NCI-H2081 treated with DMSO at 0.1 percent for 48 hours (cell line): ENCODE results near the gene KATNIP.

Experiments
- DNase-seq: peaks from one replicate; lab custom pipeline; 2025; lab: John Stamatoyannopoulos, UW

Gene KATNIP

DNA sequence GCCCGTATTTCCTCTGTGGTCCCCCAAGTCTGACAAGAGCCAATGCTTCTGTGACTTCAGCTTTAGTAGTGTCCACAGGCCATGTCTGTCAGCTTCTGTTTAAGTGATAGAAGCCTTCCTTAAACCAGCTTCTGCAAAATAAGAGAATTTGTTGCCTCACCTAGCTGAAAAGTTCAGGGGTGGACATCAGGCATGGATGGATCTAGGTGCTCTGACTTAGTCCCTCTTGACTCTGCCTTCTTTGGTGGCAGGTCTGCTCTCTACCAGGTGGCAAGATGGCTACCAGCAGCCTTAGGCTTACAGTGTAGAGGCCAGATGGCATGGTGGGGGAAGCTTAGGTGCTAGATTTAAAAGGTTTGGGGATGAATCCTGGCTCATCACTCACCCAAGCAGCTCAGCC lies 33.7 kb downstream of the KATNIP start:
- no peak for DNase-seq

DNA sequence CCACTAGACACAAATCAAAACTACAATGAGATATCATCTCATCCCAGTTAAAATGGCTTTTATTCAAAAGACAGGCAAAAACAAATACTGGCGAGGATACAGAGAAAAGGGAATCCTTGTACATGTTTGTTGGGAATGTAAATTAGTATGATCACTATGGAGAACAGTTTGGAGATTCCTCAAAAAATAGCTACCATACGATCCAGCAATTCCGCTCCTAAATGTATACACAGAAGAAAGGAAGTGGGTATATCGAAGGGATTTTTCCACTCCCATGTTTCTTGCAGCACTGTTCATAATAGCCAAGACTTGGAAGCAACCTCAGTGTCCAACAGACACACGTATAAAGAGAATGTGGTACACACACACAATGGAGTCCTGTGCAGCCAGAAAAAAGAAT lies 35.3 kb downstream of the KATNIP start:
- DNase-seq: no peak

DNA sequence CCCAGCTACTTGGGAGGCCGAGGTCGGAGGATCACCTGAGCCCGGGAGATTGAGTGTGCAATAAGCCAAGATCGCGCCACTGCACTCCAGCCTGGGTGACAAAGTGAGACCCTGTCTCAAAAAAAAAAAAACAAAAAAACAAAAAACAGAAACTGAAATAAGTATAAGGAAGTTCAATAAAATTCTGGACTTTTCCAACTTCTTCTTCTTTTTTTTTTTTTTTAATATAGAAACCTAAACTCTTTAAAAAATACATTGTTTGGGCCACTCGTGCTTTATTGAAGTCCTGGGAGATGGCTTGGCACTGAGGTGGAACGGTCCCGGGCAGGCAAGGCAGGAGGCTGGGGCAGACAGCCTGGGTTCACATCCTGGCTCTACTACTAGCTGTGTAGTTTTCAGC lies 36.8 kb downstream of the KATNIP start:
- DNase-seq: no peak

DNA sequence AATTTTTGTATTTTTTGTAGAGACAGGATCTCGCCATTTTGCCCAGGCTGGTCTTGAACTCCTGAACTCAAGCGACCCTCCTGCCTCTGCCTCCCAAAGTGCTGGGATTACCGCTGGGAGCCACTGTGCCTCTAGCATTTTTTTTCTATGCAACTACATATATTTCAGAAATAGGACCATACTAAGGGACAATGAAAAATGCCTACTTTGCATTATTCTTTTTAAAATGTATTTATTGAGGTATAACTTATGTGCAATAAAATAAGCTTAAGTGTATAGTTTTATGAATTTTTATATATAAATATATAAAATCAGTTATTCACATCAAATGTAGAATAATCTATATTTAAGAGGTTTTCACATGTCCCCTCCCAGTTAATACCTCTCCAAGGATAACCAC lies 38.1 kb downstream of the KATNIP start:
- no peak for DNase-seq

DNA sequence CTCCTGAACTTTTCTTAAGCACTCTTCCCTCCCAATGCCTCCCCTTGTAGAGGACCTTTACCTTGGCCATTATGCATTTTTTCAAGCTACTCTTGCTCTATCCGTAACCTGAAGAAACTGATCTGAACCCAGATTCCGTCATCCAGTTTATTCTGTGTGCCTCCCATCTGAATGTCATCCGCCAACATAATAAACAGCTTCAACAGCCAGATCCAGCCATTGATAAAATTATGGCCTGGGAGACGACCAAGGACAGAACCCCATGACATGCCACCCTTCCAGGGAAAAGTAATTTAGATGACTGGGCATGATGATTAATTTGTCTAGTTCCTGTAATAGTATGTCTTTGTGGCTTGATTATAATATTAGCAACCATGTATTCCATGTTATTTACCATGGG lies 41.9 kb downstream of the KATNIP start:
- DNase-seq: no peak

DNA sequence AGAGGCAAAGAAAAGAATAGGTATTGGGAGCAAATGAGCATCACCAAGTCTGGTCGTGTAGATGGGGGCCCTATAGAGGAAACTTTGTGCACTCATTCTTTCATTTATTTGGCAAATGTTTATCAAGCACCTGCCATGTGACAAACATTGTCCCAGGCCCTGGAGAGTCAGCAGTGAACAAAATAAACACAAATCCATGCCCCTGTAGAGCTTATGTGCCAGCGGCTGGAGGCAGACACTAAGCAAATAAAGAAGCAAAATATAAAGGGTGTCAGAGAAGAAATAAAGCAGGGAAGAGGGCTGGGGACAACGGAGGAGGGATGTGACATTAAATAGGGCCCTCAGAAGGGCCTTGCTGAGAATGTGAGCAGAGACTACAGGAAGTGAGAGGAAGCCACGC lies 45.5 kb downstream of the KATNIP start:
- DNase-seq: no peak

DNA sequence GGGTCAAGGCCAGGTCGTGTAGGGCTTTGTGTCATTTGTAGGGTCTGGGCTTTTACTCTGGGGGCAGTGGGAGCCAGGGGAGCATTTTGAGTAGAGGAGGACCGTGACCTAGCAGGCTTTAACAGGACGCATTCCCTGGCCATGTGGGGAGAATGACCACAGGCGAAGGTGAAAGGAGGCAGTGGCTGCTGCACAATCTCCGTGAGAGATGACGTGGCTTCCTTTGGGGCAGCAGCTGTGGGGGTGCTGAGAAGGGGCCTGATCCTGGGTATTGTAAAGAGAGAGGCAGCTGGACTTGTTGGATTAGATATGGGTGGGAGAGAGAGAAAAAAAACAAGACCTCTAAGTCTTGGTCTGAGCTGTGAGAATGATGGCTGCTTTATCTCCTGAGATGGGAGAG lies 46.0 kb downstream of the KATNIP start:
- no peak for DNase-seq

DNA sequence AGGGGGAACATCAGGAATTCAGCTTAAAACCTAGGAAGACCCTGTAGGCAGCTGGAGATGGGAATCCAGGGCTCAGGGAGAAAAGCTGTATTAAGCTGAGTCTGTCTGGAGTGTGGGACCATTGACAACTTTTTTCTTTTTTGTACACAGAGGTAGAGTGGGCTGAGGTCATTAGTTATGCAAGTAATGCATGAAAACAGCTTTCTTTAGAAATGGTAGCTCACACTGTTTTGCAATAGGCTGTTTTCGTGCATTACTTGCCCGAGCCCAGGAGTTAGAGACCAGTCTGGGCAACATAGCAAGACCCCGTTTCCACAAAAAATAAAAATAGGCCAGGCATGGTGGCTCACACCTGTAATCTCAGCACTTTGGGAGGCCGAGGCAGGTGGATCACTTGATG lies 46.5 kb downstream of the KATNIP start:
- no peak for DNase-seq

DNA sequence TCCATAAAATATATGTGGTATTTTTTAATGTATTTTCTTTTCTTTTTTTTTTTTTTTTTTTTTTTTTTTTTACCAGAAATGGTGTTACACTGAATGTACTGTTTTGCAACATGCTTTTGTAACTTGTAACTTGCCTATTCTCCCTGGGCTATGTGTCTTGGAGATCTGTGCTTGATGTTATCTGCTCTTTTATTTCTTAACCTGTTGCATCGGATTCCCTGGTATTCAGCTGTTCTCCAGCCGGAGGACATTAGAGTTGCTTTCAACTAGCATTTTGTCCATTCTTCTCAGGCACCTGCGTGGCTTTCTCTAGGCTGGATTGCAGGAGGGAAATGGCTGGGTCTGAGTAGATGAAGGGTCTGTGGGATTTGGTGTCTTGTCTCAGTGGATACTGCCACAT lies 47.4 kb downstream of the KATNIP start:
- no peak for DNase-seq

DNA sequence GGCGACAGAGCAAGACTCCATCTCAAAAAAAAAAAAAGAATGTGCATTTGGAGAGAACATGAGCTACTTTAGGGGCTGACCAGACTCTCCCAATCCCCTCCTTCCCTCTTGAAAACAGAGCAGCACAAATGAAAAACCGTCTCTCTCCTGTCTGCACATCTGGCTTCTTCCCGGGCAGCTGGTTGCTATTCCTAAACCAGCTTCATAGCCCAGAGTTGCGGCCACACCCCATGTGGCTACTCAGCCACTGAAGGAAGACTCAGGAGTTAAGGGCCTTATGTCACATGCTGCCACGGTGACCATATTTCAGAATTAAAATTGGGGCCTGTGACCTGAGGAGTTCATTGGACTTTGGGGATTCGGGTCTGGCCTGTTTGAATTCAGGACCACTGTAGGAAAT lies 48.3 kb downstream of the KATNIP start:
- DNase-seq: no peak

DNA sequence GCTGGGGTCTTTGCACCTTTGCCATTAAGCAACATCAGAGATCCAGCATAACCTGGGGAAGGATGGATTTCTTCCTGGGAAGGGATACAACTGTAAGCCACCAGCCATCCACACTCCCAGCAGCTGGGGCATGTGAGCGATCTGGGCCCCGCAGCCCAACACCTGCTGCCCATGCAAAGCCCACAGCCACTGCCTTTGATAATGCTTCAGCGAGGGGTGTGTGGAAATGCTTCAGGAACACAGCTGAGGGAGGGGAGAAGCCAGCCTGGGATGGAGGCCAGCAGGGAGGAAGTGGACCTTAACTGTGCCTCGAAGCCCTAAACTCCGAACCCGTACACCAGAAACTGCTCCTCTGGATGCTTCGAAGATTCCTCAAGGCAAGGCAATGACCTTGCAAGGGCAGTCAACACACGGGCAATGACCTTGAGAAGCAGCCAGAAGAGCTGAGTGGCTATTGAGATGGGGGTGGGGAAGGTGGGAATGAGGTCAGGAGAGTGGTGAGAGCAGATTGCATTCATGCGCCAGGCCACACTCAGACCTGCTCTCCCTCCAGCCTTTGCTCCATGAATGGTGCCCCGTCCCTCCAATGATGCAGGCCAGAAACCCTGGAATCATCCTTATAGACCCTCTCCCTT lies 49.1 kb downstream of the KATNIP start:
- DNase-seq: no peak

DNA sequence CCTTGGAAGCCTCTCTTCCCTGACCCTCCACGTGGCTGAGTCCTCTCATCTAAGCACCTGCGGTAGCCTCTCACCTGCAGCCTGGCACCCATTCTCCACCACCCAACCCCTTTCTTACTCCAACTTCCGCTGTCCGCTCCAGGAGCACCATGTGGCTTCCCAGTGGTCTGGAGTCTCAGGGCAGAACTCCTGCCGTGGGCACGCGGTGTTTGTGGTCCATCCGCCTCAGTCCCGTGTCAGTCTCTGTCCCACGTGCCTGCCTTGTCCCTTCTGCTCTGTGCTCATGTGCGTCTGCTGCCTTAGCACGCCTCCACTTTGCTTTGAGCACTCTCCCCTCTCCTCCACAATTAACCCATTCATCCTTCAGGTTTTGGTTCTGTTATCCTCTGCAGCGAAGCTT lies 49.7 kb downstream of the KATNIP start:
- DNase-seq: no peak
